Keratinocyte (primary cell): Measurements from ENCODE around the gene MEF2B.

Experiments used
- EZH2 ChIP-seq: IDR thresholded peaks from one replicate; pipeline ENCODE4 v1.6.1; 2012; ENCODE audit warnings: inconsistent platforms, mild to moderate bottlenecking, low read length, moderate library complexity
- TF ChIP-seq, protein P1 (sequence below), 3 experiments: IDR thresholded peaks in 1 of 3; conservative IDR thresholded peaks in 1 of 3; optimal IDR thresholded peaks in 1 of 3; 2 replicates in 2 of 3; 3 replicates in 1 of 3; pipeline versions ENCODE3 to v1.5.1; 2011; ENCODE audit warnings: low read length in 3 of 3, mild to moderate bottlenecking in 3 of 3, moderate library complexity in 2 of 3, control low read depth in 1 of 3, inconsistent platforms in 1 of 3; ENCODE audit not compliant: insufficient read depth in 2 of 3; ENCODE audit errors: extremely low read depth in 1 of 3

DNA sequence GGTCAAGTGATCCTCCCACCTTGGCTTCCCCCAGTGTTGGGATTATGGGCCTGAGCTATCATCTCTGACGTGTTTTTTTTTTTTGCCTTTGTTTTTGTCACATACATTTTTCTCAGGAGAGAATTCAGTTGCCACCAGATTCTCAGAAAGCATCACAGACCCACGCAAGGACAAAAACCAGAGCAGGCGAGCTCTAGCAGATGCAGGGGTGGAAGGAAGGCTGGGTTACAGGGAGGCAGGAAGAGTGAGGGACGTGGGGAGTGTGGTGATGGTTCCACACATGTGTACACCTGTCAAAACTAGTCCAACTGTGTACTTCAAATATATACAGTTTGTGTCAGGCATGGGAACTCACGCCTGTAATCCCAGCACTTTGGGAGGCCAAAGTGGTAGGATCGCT, 36.1 kb downstream of the MEF2B start:
- TF ChIP-seq, protein P1, sequence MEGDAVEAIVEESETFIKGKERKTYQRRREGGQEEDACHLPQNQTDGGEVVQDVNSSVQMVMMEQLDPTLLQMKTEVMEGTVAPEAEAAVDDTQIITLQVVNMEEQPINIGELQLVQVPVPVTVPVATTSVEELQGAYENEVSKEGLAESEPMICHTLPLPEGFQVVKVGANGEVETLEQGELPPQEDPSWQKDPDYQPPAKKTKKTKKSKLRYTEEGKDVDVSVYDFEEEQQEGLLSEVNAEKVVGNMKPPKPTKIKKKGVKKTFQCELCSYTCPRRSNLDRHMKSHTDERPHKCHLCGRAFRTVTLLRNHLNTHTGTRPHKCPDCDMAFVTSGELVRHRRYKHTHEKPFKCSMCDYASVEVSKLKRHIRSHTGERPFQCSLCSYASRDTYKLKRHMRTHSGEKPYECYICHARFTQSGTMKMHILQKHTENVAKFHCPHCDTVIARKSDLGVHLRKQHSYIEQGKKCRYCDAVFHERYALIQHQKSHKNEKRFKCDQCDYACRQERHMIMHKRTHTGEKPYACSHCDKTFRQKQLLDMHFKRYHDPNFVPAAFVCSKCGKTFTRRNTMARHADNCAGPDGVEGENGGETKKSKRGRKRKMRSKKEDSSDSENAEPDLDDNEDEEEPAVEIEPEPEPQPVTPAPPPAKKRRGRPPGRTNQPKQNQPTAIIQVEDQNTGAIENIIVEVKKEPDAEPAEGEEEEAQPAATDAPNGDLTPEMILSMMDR (optimal IDR thresholded peaks at IDR 0.05 in 1 of 3, IDR thresholded peaks at IDR 0.05 in 1 of 3, conservative IDR thresholded peaks at IDR 0.05 in 1 of 3; ENCODE audit: extremely low read depth in 1 of 3, insufficient read depth in 2 of 3, low read length in 3 of 3): no peak
- TF ChIP-seq EZH2: no peak
